Measurements from ENCODE around the gene SCG5. TPM values are rescaled to one million over a fixed set of nuclear protein-coding genes. Genes with fewer than 3 reads are reported as not detected.

Gene SCG5
- total and polyA plus RNA-seq, 10 of the 15 experiments (the other 5 are each of a cell fraction or from before 2014, with no cell fraction given), result 0.13 to 0.62 (median 0.48) TPM

DNA sequence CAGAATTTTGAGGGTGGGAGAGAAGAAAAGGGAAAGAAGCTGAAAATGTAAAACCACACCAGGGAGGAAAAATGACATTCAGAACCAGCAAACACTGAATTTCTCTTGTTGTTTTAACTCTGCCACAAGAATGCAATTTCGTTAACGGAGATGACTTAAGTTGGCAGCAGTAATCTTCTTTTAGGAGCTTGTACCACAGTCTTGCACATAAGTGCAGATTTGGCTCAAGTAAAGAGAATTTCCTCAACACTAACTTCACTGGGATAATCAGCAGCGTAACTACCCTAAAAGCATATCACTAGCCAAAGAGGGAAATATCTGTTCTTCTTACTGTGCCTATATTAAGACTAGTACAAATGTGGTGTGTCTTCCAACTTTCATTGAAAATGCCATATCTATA lies 91.8 kb downstream of the SCG5 start (continued):
- TF ChIP-seq, protein P1, sequence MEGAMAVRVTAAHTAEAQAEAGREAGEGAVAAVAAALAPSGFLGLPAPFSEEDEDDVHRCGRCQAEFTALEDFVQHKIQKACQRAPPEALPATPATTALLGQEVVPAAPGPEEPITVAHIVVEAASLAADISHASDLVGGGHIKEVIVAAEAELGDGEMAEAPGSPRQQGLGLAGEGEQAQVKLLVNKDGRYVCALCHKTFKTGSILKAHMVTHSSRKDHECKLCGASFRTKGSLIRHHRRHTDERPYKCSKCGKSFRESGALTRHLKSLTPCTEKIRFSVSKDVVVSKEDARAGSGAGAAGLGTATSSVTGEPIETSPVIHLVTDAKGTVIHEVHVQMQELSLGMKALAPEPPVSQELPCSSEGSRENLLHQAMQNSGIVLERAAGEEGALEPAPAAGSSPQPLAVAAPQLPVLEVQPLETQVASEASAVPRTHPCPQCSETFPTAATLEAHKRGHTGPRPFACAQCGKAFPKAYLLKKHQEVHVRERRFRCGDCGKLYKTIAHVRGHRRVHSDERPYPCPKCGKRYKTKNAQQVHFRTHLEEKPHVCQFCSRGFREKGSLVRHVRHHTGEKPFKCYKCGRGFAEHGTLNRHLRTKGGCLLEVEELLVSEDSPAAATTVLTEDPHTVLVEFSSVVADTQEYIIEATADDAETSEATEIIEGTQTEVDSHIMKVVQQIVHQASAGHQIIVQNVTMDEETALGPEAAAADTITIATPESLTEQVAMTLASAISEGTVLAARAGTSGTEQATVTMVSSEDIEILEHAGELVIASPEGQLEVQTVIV (IDR thresholded peaks at IDR 0.05; ENCODE audit: borderline replicate concordance, partially characterized antibody), result no peak
- TF ChIP-seq, protein P2, sequence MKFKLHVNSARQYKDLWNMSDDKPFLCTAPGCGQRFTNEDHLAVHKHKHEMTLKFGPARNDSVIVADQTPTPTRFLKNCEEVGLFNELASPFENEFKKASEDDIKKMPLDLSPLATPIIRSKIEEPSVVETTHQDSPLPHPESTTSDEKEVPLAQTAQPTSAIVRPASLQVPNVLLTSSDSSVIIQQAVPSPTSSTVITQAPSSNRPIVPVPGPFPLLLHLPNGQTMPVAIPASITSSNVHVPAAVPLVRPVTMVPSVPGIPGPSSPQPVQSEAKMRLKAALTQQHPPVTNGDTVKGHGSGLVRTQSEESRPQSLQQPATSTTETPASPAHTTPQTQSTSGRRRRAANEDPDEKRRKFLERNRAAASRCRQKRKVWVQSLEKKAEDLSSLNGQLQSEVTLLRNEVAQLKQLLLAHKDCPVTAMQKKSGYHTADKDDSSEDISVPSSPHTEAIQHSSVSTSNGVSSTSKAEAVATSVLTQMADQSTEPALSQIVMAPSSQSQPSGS (IDR thresholded peaks at IDR 0.05; ENCODE audit: low read length), result no peak

DNA sequence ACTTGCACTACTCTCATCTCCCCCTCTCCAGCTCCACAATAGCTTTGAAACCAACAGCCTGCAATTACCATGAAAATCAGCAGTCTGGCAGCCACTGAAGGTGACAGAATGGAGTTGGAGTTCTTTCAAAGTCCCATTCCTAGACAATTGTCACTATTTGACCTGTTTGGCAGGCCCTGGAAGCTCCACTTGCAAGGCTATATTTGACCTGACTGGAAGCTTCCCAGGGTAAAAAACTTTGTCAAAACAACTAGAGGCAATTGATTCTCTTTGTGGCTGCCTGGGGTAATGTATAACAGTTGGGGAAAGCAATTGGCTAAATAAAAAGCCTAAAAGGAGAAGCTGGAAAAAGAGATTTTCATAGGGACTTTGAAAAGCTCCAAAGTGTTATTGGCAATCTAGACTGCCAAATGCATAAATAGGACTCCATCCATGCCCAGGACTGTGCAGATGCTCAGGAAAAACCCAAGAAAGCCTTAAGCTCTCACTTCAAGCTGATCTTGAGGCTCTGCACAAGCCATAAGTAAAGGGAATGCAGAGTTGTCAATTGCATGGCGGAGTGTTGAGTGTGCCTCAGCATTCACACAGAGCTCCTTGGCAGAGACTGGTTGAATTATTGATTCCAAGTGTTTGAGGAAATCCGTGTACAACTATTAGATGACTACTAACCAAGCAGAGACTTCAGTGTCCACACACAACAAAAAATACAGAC lies 94.6 kb downstream of the SCG5 start:
- no peak for TF ChIP-seq NFYB (IDR thresholded peaks at IDR 0.05; ENCODE audit: insufficient read depth, low read depth, low read length)
- TF ChIP-seq ESRRA (IDR thresholded peaks at IDR 0.05; ENCODE audit: low read length), result no peak
- TF ChIP-seq EZH2 (IDR thresholded peaks at IDR 0.05; ENCODE audit: borderline replicate concordance, control insufficient read depth, low read depth, low read length), result no peak
- TF ChIP-seq POLR2AphosphoS2 (IDR thresholded peaks at IDR 0.05; ENCODE audit: low read depth, low read length), result no peak
- TF ChIP-seq, protein P3, sequence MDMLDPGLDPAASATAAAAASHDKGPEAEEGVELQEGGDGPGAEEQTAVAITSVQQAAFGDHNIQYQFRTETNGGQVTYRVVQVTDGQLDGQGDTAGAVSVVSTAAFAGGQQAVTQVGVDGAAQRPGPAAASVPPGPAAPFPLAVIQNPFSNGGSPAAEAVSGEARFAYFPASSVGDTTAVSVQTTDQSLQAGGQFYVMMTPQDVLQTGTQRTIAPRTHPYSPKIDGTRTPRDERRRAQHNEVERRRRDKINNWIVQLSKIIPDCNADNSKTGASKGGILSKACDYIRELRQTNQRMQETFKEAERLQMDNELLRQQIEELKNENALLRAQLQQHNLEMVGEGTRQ (IDR thresholded peaks at IDR 0.05; ENCODE audit: borderline replicate concordance, low read depth, low read length), result no peak
- TF ChIP-seq CHD1 (IDR thresholded peaks at IDR 0.05; ENCODE audit: low read depth, low read length), result no peak
- no peak for TF ChIP-seq TCF3 (IDR thresholded peaks at IDR 0.05; ENCODE audit: borderline replicate concordance, insufficient read depth, low read depth, low read length)
- TF ChIP-seq, protein P4, sequence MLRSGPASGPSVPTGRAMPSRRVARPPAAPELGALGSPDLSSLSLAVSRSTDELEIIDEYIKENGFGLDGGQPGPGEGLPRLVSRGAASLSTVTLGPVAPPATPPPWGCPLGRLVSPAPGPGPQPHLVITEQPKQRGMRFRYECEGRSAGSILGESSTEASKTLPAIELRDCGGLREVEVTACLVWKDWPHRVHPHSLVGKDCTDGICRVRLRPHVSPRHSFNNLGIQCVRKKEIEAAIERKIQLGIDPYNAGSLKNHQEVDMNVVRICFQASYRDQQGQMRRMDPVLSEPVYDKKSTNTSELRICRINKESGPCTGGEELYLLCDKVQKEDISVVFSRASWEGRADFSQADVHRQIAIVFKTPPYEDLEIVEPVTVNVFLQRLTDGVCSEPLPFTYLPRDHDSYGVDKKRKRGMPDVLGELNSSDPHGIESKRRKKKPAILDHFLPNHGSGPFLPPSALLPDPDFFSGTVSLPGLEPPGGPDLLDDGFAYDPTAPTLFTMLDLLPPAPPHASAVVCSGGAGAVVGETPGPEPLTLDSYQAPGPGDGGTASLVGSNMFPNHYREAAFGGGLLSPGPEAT (IDR thresholded peaks at IDR 0.05; ENCODE audit: low read depth), result no peak
- TF ChIP-seq RAD21 (IDR thresholded peaks at IDR 0.05; ENCODE audit: insufficient read depth, low read depth, low read length), result no peak

More for the DNA sequence above, 94.6 kb downstream of the SCG5 start:
- Histone ChIP-seq H3K4me3 (no peak overlapping the region), H3K27me3 (replicated peaks in 1 of 2; ENCODE audit: control insufficient read depth in 2 of 2, insufficient read depth in 2 of 2, low read length in 1 of 2) (peaks cover 3 to 4% of the 10 kb centered on the region in 2 experiments; a peak in 1 of 4 replicates), H3K9me3 (replicated peaks; ENCODE audit: control insufficient read depth, insufficient read depth, low read length) (no peaks in the 10 kb centered on the region), H3K79me2 (ENCODE audit: control insufficient read depth, insufficient read depth, low read length) (no peaks in the 10 kb centered on the region), H4K20me1 (ENCODE audit: control insufficient read depth, insufficient read depth) (no peaks in the 10 kb centered on the region), H3K9ac (ENCODE audit: control insufficient read depth, insufficient read depth, low read length) (no peak overlapping the region), H3K27ac (ENCODE audit: control insufficient read depth, insufficient read depth) (no peak overlapping the region), H3K4me1 (ENCODE audit: control insufficient read depth, insufficient read depth, low read length) (no peaks in the 10 kb centered on the region), H2AFZ (ENCODE audit: control insufficient read depth, low read depth, low read length) (no peak overlapping the region), H3K36me3 (ENCODE audit: control insufficient read depth in 2 of 2, insufficient read depth in 2 of 2, low read length in 1 of 2) (no peaks in the 10 kb centered on the region), H3K4me2 (ENCODE audit: control insufficient read depth, insufficient read depth) (no peak overlapping the region)
- WGBS (ENCODE audit: insufficient coverage, insufficient replicate concordance, low lambda C conversion rate, missing lambda C conversion rate), result 17% methylated on average over 2 of the region's 2 CpGs
- BruUV-seq (replicated peaks), result no TSS peak
- intact Hi-C loops (cut with micrococcal nuclease; ENCODE audit: unreplicated experiment) (no loop called here), in situ Hi-C loops (cut with MboI) (no loop called here)
- ATAC-seq, result no peak
- ChIA-PET POLR2A (no interaction called here), RAD21 (ENCODE audit: unreplicated experiment) (no interaction called here), SMC1A (ENCODE audit: uncharacterized antibody, unreplicated experiment) (interaction anchor here (1.2 kb wide), 1 partner anchor 13 kb away, joined by 3 read pairs; no protein-coding TSS in a partner anchor), CTCF (interaction anchor here (1.2 to 1.3 kb wide), 2 partner anchors 8 to 13 kb away, joined by 3 to 4 read pairs; no protein-coding TSS in a partner anchor)
- FAIRE-seq, result no peak
- DNase-seq (ENCODE audit: low read depth, low spot score), result no peak
